OCI-LY3 (cell line): Measurements from ENCODE around the gene BICD1.

Experiments used
- CTCF ChIP-seq: fragments of 200-600, 300-600 bp; sonication (generic); IDR thresholded peaks from 2 replicates; pipeline ENCODE4 v1.5.1; 2014; ENCODE audit warnings: antibody characterized with exemption, low read length, low read depth
- EZH2phosphoT487 ChIP-seq: fragments of 200-600 bp; shearing (Covaris generic); IDR thresholded peaks from 2 replicates; pipeline ENCODE4 v1.6.1; 2018; ENCODE audit warnings: antibody characterized with exemption, mixed run types, low read depth

- TF ChIP-seq CTCF (no peak), EZH2phosphoT487 (no peak)
Observed at GRCh38 chr12:32105986-32106516, 596 bp upstream of the BICD1 start.
